GM18907 (cell line): ENCODE data around the gene ADAMTS2.

Source experiments
- ATAC-seq: cut with Tn5 transposase; IDR thresholded peaks from one replicate; pipeline ENCODE4 v1.9.1; 2021; ENCODE audit warnings: mild to moderate bottlenecking, moderate library complexity; ENCODE audit not compliant: unreplicated experiment

The ADAMTS2 gene

DNA sequence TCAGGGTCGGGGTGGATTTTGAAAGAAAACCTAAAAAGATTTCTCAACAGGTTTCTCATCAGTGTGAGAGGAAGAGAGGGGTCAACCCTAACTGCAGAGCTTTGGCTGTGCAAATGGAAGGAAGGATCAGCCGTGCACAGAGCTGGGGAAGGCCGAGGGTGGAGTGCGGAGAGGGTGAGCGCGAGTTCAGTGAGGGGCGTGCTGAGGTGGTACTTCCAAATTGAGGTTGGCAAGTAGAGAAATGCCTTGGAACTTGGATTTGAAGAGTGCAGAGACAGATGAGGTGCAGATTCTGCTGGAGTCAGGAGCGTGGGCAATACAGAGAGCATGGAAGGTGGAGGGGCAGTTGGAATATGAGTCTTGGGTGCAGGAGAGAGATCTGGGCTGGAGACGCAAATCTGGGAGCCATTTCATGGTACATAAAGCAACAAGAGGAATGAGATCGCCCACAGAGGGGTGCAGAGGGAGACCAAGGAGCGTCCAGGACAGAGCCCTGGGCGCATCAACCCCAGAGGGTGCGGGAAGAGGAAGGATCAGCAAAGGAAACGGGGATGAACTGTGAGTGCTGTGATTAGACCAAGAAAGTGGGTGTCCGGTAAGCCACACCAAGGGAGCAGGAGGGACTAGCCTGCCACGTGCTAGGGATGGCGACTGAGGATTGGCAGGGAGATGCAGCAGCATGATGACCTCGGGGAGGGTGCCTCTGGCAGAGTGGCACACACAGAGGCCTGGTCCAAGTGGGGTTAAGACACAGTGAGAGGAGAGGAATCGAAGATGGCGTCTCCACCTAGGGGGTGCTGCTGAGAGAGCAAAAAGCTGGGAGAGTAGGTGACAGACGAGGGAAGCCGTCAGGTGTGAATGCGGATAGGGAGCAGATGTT lies 105.8 kb downstream of the ADAMTS2 start:
- ATAC-seq = no peak

DNA sequence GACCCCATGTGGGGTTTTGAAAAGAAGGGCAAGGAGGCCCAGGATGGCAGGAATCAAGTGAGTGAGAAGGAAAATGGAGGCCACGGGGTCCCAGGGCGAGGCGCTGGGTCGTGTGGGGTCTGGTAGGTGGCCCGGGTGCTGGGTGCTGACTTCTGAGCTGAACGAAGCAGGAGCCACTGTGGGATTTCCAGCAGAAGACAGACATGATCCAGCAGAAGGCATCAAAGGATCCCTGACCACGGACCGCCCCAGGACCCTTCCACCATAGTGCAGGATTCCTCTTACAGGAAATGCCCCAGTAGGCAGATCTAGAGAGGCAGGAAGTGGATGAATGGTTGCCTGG lies 106.7 kb downstream of the ADAMTS2 start:
- ATAC-seq = no peak

DNA sequence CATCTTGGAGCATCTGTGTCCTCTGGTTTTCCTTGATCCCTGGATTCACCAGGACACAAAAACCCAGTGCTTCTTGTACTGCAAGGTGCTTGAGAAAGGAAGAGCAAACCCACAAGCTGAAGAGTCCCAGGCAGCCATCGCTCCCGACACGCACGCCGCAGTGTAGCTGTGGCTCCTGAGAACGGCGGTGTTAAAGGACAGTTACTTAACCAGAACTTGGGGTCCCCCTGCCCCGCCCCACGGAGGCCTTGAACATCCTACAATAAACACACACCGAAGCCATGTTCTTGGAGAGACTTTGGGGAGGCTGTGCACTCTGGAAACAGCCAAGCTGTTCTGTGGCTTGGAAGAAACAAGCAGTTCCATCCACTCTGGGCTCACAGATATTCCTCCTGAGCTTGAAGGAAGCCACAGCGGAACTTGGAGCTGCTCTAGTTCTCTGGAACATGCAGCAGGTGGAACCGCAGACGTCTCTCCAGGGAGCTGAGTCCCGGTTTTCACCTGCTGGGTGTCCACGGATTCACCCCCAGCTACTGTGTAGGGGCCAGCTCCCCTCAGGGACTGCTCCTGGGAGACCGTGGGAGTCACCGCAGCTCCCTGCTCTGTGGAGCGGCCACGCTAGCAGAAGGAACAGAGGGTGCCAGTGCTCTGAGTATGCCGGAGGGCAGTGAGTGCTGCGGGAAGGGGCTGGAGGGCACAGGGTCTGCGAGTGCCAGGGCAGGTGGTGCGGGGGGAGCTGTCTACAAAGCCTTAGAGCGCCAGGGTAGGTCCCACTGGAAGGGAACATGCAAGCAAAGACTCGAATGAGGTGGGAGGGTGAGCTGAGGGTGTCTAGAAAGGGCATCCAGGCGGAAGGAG lies 107.3 kb downstream of the ADAMTS2 start:
- no peak for ATAC-seq

DNA sequence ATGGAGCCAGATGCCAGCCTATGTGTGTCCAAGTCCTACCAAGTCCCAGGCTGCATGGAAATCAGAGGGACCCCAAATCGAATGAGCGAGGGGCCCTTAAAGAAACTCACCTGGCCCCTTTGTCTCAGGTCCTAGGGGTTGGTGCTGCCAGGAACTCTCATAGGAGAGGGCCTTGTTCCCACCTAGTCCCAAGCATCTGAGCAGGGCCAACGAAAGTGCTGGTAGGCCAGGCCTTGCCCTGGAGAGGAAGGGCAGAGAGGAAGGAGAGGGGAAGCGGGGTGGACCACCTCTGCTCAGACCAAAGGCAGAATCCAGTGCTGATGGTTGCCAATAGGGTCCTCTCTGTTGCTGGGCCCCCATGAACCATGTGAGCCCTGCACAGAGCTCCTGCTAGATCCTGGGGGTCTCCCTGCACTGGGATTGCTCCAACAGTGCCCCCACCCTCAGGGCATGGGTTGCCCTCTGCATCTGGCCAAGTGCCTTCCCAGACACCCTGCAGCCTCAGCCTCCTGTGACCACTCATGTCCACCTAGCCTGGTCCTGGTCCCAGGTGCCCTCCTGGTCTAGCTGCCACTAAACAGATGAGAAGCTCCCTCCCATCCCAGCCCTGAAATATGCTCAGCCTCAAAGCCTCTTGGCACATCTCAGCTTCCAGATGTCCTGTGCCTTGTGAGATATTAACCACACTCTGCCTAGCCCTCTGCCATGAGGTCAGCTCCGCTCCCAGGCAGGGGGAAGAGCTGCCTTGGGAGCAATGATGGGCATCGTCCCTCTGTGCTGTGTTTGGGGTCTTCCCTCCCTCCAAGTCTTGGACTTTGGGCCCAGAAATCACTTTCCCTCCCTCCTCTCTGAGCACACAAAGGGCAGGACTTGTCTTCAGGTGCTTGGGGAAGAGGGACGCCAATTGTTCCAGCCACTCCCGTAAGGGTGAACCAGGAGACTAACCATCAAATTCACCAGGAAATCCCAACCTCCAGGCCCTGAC lies 109.6 kb downstream of the ADAMTS2 start:
- no peak for ATAC-seq

DNA sequence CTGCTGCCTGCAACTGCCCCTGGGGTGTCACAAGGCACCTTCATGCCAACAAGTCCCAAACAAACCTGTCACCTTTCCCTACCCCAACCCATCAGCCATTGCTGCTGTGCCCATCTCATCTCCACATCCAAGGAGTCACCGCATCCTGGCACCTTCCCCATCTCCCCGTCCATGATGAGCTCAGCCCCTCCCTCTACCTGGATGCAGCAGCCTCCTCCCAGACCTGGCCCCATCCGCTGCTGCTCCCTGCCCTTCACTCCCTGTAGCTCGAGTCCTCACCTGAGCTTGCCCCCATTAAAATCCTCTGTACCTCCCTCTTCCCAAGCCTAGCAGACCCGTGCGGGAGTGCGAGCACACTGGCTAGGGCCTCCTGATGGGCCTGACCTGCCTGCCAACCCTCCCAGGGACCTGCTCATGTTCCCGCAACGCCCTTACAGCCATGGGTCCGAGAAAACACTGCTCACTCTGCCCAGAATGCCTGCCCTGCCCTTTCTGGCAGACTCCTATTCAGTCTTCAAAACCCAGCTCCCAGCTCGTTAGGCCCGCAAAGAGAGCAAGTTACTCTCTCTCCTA lies 110.6 kb downstream of the ADAMTS2 start:
- ATAC-seq = no peak

DNA sequence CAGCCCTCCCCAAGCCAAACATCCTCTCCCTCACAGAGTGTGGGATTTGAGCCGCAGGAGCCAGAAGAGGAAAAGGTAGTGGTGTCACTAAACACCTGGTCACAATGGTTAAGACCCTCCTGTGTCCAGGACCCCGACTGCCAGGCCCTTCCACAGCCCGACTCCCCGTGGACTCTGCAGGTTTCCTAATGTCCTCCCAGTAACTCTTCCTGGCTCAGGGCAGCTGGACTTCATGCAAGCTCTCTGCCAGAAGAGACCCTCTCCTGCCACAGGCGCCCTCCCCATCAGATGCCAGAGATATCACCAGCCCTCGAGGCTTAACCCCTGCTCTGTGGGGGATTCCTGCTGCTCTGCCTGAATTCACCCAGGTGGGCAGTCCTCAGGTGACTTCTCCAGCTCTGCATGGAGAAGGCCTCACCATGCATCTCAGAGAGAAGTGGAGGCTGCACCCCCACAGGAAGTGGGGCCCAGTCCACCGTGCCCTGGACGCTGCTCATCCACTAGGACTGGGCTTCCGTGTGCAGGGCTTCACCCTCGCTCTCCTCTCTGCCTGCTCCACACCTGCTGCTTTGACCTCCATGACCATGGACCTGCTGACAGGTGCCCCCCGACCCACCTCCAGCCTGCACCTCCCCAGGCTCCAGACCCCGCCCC lies 111.2 kb downstream of the ADAMTS2 start:
- no peak for ATAC-seq

DNA sequence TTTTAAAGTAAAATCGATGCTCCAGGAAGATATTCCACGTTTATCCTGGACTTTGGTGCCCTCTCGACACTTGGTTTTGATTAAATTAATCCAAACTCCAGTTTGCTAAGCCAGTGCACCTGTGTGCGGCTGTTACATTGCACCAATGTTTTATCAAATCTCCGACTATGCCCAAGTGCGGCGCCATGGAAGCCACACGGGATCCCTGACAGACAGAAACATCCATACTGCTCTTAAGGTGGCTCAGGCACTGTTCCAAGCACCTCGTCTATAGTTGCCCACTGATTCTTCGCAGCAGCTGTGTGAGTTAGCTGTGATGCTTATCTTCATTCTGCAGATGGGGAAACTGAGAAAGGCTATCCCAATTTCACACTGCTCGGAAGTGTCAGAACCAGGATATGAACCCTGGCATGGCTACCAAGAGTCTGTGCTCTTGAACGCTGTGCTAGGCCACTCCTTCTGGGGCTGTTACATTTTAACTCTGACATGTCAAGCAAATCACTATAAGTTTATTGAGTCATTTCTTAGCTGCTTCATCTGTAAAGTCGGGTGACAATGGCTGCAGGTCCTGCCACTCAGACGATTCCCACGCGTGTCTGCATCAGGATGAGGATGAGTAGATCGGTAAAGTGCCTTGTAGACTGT lies 113.0 kb downstream of the ADAMTS2 start:
- no peak for ATAC-seq

DNA sequence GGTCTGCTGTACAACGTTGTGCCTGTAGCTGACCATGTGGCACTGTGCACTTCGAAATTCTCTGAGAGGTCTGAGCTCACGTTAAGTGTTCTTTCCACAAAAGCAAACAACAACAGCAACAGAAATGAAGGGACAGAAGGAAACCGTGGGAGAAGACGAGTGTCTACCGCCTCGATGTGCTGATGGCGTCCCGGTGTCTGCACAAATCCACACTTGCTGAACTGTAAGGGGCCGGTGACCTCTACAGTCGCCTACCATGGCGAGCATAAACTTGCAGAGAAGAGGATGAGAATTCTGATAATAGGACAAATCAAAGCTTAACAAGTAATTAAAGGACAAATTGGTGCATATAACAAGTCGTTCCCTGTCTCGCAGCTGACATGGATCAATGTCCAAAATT lies 114.0 kb downstream of the ADAMTS2 start:
- no peak for ATAC-seq

DNA sequence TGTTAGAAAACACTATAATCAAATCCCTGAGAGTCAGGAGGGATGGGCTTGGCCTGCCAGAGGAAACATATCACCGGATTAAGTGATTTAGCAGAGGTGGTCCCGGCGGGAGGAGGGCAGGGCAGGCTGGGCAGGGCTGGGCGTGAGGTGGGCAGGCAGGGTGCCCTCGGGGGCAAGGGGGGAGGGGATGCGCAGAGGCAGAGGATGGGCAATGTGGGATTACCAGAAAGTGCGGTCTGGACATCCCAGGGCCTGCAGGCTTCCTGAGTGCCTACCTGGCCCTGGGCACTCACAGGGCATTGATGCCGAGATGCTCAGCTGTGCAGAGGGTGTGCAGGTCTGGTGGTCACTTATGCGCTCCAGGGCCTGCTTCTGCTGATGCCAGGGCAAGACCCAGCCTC lies 115.2 kb downstream of the ADAMTS2 start:
- no peak for ATAC-seq

DNA sequence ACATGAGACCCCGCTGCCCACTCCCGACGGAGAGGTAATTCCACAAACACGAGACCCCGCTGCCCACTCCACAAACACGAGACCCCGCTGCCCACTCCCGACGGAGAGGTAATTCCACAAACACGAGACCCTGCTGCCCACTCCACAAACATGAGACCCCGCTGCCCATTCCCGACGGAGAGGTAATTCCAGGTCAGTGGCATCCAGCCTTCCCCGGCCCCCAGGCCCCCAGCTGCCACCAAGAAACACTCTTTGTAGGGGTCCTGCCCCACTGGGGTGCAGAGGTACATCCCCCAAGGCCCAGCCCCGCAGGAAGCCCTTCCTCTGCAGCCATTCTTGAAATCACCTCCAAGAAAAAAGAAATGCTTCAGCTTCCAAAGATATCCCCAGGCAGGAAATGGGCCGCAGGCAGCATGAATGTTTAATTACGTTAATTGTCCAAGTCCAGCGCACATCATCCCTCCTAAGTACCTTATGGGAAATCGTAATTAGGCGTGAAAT lies 115.9 kb downstream of the ADAMTS2 start:
- ATAC-seq = no peak

DNA sequence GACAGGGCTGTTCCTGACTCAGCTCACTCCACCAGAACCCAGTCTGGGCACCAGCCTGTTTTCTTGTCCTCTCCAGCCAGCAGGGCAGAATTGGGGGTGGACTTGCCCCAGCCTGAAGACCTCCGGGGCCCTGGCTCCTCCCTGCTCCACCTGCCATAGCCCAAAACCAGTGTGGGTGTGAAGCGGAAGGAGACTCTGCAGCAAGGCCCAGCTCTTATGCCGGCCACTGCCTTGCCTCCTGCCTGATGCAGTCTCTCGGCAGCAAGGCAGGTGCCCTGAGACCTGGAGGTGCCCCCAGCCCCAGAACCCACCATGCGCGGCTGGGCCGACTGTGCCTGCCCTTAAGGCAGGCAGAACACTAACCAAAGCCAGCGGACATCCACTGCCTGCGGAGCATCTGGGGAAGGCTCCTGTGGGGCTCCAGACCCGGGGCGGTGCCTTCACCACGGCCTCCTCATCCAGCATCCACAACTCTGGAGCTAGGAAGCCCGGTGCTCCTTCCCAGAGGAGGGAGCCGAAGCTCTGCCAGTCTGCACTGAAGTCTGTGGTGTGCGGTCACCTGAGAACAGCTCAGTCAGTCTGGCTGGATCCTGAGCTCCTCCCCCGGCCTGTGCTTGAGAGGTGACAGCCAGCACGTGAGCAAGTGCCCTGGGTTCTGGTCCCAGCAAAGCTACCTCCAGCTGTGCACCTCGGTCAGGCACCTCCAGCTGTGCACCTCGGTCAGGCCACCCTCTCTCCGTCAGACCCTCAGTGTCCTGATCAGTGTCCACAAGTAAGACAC lies 116.7 kb downstream of the ADAMTS2 start:
- ATAC-seq = no peak

DNA sequence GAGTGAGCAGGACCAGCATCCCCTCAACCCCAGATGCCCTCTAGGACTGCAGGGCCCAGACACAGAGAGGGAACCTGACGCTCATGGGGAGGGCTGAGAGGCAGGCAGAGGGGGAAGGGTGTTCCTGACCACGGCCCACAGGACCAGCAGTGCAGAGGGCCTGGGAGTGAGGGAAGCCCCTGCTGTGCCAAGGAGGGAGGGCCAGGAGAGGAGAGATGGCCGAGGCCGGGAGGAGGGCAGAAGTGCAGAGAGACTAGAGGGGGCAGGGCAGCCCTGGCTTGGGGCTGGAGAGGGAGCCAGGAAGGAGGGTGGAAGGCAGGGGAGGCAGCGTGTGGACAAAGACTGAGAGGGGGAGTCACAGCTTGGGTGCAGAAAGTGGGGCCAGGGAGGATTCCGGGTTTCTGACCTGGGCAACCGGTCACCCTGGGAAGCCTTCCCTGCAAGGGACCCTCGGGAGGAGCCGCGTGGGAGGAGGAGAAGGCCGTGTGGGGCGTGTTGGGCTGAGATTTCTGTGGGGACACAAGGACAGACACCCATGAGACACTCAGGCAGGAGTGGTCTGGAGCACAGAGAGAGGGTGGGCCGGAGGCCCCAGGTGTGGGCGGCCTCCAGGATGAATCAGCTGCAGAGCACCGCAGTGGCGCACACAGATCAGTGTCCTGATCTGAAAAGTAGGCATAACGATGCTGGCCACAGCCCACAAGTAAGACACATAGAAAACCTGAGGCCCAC lies 117.5 kb downstream of the ADAMTS2 start:
- ATAC-seq = no peak

DNA sequence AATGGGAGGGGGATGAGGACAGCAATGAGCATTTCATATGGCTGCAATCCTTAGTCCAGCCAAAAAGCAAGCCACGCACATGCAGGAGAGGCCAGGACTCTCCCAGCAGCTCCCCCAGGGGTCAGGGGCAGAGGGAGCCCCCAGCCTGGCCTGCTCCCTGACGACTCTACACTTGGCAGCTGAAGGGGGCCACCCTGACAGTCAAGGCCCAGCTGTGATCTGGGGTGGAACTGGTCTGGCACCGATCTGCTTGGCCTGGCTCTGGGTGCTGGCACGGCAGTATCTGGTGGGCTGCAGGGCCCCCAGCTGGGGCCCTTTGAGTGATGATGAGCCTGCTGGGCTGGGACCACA lies 118.1 kb downstream of the ADAMTS2 start:
- ATAC-seq = no peak

DNA sequence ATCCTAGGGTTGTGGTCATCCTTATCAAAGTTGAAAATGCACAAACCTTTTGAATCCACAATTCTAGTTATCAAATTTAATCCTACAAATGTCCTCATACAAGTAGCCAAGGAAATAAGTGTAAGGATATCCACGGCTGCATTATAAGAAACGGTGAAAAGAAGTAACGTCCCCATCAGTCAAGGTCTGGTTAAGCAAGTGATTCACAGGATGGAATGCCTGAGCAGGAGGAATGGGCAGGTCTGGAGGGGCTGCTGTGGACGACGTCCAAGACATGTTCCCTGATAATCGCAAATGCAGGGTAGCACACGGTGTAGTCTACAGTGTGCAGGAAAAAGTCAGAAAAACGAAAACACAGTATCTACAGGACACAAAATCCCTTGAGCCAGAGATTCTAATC lies 118.6 kb downstream of the ADAMTS2 start:
- ATAC-seq = no peak

DNA sequence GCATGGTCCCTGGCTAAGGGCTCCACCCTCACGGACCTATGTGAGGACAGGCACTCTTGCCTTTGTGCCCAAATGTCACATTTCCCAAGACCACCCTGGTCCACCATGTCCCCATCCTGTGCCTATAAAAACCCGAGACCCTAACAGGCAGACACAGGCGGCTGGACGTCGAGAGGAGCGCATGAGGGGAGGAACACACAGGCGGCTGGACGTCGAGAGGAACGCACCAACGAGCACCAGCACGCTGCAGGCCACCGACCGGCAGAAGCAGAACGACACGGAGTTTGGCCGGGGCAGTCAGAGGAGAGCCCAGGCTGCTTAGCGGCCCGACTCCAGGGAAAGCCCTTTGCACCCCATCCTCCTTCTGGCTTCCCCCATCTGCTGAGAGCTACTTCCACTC lies 119.9 kb downstream of the ADAMTS2 start:
- ATAC-seq = no peak

DNA sequence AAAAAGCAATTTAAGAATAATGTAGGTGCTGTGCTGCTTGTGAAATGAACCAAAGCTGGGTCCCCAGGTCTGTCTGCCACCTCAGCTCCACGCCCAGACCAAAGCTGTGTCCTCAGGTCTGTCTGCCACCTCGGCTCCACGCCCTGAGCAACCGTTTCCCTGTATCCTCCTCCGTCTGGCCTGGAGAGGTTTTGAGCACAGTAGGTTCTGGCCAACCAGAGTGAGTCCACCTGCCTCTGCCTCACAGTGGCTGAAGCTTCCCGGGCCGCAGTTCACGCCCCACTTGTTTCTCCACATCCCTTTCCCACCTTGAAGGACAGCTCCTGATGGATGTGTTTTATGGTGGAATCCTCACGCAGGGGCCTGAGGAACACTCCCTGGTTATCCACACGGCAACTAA lies 120.5 kb downstream of the ADAMTS2 start:
- no peak for ATAC-seq

DNA sequence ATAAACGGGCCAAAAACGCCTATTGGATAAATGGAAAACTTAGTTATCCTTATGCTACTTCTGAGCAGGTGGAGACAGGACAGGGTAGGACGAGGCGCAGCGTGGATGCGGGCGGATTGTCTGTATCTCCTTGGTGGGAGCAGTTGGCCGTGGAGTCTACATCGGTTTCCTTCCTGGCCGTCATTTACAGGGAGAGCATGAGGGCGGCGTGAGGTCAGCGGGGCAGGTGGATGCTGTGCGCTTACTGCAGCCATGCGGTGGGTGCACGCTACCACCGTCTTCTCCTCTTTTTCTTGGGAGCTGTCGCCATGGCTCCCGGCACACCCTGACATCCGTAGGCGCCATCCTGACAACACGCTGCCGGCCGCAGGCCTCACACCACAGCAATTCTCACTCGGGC lies 121.3 kb downstream of the ADAMTS2 start:
- no peak for ATAC-seq

DNA sequence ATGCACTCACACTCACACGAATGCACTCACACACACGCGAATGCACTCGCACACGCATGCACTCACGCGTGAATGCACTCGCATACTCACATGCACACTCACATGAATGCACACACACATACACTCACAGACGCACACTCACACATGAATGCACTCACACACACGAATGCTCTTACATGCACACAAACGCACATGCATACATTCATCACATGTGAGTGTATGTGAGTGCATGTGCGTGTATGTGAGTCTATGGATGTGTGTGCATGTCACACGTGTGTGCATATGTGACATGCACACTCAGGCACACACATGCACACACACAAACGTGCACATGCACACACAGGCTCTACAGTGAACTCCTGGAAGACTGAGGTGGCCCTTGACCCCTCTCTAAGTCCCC lies 121.7 kb downstream of the ADAMTS2 start:
- no peak for ATAC-seq
